HEK293T (cell line): ENCODE data around the gene AOPEP.

Source experiments
- CTCF ChIA-PET: fragments of 350-600 bp; formaldehyde crosslinking; extraction: SDS; loops from one replicate; lab custom pipeline; 2021; ENCODE audit warnings: antibody characterized with exemption, inconsistent platforms; lab: Yijun Ruan, JAX
- POLR2A ChIA-PET: fragments of 350-600 bp; formaldehyde crosslinking; extraction: SDS; loops from one replicate; lab custom pipeline; 2020; ENCODE audit warnings: antibody characterized with exemption, inconsistent platforms; lab: Yijun Ruan, JAX
- DNase-seq: peaks from one replicate; pipeline ENCODE4 v3.0.0; 2012; ENCODE audit warnings: mixed read lengths; ENCODE audit errors: extremely low spot score
- ARNT ChIP-seq: fragments of 450-650 bp; IDR thresholded peaks from 2 replicates; pipeline ENCODE4 v1.6.1; 2017; ENCODE audit warnings: mild to moderate bottlenecking
- BHLHE40 ChIP-seq: fragments of 450-650 bp; IDR thresholded peaks from 2 replicates; pipeline ENCODE4 v1.6.1; 2016; ENCODE audit warnings: mild to moderate bottlenecking, moderate library complexity, borderline replicate concordance
- CTBP1 ChIP-seq: fragments of 450-650 bp; IDR thresholded peaks from 2 replicates; pipeline ENCODE4 v1.6.1; 2016; ENCODE audit warnings: borderline replicate concordance
- ELF4 ChIP-seq: fragments of 450-650 bp; IDR thresholded peaks from 2 replicates; pipeline ENCODE4 v1.6.1; 2017; ENCODE audit warnings: antibody characterized with exemption
- FOXA1 ChIP-seq: fragments of 450-650 bp; IDR thresholded peaks from 2 replicates; pipeline ENCODE4 v1.6.1; 2016; ENCODE audit warnings: mild to moderate bottlenecking
- FOXK2 ChIP-seq: fragments of 450-650 bp; IDR thresholded peaks from 2 replicates; pipeline ENCODE4 v1.6.1; 2016; ENCODE audit warnings: mild to moderate bottlenecking
- FOXM1 ChIP-seq: fragments of 450-650 bp; IDR thresholded peaks from 2 replicates; pipeline ENCODE4 v1.6.1; 2017; ENCODE audit warnings: mild to moderate bottlenecking, borderline replicate concordance
- HDGF ChIP-seq: fragments of 450-650 bp; IDR thresholded peaks from 2 replicates; pipeline ENCODE4 v1.6.1; 2017; ENCODE audit warnings: antibody characterized with exemption, borderline replicate concordance
- L3MBTL2 ChIP-seq: fragments of 450-650 bp; conservative IDR thresholded peaks from 2 replicates; pipeline ENCODE4 v1.6.1; 2016; ENCODE audit warnings: mild to moderate bottlenecking
- LEF1 ChIP-seq: fragments of 450-650 bp; IDR thresholded peaks from 2 replicates; pipeline ENCODE4 v1.6.1; 2017; ENCODE audit warnings: mild to moderate bottlenecking, borderline replicate concordance
- NFRKB ChIP-seq: fragments of 450-650 bp; IDR thresholded peaks from 2 replicates; pipeline ENCODE4 v1.6.1; 2016; ENCODE audit warnings: mild to moderate bottlenecking, moderate library complexity
- SP1 ChIP-seq: fragments of 450-650 bp; IDR thresholded peaks from 2 replicates; pipeline ENCODE4 v1.6.1; 2017
- SUZ12 ChIP-seq: fragments of 450-650 bp; IDR thresholded peaks from 2 replicates; pipeline ENCODE4 v1.6.1; 2016; ENCODE audit warnings: mild to moderate bottlenecking
- TARDBP ChIP-seq: fragments of 450-650 bp; IDR thresholded peaks from 2 replicates; pipeline ENCODE4 v1.6.1; 2016
- ZNF384 ChIP-seq: fragments of 450-650 bp; IDR thresholded peaks from 2 replicates; pipeline ENCODE4 v1.6.1; 2016
- TF ChIP-seq, protein P1 (sequence below): fragments of 450-650 bp; IDR thresholded peaks from 2 replicates; pipeline ENCODE4 v1.6.1; 2016

The AOPEP gene

DNA sequence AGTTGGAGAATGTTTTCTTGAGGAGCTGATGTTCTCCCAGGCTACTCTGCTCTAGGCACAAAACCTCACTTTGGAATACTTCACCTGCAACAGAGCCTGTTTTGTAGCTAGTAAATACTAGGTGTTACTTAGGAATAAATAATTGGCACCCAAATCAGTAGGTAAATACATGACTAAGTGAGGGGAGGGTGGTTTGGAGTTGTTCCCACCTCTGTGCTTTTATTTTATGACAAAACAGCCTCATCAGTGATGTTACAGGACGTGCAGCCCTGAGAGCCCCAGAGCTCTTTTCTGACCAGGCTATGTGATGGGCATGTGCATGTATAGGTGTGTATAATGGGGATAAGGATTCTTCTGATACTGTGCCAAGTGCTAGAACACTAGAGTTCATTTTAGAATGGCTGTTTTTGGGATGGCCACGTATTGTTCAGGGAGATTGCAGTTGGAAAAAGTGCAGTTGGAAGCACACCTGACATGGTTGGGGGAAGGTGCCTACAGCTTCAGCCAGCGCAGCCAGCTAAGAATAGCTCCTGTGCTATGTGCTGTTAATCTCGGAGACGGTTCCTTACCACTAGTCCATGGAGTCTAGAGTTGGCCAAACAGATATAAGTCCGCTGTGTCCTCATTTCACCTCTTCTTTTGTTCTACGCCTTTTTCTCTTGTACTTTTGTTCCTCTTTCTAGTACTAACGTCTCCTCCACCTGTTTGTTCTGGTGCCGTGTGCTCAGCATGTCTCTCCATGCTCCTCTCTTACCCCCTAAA, 306.3 kb downstream of the AOPEP start:
- CTCF ChIA-PET, result interaction anchor here (1.7 kb wide), 1 partner anchor 96 kb away, joined by 4 read pairs; no protein-coding TSS in a partner anchor
- TF ChIP-seq BHLHE40 (no peak), TARDBP (no peak), L3MBTL2 (no peak), NFRKB (no peak), ELF4 (no peak), HDGF (no peak), FOXK2 (no peak), ARNT (no peak)
- DNase-seq, result no peak
- POLR2A ChIA-PET, result no interaction called here

DNA sequence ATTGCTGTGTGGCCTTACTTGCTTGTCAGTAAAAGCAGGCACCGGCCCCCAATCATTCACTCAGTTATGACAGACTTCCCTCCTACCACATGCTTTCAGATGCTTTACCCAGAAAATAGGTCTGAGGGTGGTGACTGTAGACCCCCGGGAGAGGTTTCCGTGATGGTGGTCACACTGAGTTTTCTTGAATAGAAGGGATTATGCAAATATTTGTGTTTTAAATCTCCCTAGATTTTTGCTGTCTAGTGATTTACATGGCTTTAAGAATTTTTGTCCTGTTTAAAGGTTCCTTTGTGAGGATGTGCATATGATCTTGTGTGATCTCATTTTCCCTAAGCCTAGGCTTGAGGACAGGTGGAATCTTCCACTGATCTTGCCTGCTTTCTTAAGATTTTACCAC, 309.3 kb downstream of the AOPEP start:
- ChIA-PET CTCF (no interaction called here), POLR2A (no interaction called here)
- no peak for TF ChIP-seq TARDBP
- TF ChIP-seq, protein P1, sequence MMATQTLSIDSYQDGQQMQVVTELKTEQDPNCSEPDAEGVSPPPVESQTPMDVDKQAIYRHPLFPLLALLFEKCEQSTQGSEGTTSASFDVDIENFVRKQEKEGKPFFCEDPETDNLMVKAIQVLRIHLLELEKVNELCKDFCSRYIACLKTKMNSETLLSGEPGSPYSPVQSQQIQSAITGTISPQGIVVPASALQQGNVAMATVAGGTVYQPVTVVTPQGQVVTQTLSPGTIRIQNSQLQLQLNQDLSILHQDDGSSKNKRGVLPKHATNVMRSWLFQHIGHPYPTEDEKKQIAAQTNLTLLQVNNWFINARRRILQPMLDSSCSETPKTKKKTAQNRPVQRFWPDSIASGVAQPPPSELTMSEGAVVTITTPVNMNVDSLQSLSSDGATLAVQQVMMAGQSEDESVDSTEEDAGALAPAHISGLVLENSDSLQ, result no peak
- no peak for TF ChIP-seq HDGF
- TF ChIP-seq ARNT, result no peak
- TF ChIP-seq FOXK2, result no peak
- no peak for TF ChIP-seq ZNF384
- TF ChIP-seq SUZ12, result no peak
- TF ChIP-seq FOXA1, result no peak
- no peak for TF ChIP-seq L3MBTL2
- DNase-seq, result no peak

DNA sequence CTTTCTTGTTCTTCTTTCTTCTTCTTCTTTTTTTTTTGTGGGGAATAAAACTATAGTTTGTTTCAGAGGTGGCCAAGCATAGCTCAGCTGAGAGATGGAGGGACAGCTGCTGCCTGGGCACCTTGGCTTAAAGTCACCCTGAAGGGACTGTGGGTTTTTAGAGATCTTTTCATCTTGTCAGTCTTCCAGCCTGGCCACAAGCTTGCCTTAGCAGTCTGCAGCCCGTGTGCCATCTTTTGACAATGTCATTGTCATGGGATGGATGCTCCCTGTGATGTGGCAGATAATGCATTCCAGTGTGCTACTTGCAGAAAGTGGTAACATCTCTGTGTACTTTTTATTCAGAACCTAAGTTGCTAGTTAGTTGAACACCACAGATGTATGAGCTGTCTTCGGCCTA, 310.2 kb downstream of the AOPEP start:
- CTCF ChIA-PET, result interaction anchor here (0.7 kb wide), 1 partner anchor 26 kb away, joined by 3 read pairs; no protein-coding TSS in a partner anchor
- no peak for DNase-seq
- POLR2A ChIA-PET, result no interaction called here
- TF ChIP-seq FOXK2, result no peak
- TF ChIP-seq FOXM1, result no peak
- no peak for TF ChIP-seq TARDBP
- no peak for TF ChIP-seq HDGF
- no peak for TF ChIP-seq ARNT
- TF ChIP-seq ELF4, result no peak
- TF ChIP-seq ZNF384, result no peak
- no peak for TF ChIP-seq NFRKB
- no peak for TF ChIP-seq LEF1
- TF ChIP-seq, protein P1, result no peak
- no peak for TF ChIP-seq SP1
- TF ChIP-seq FOXA1, result no peak
- TF ChIP-seq L3MBTL2, result no peak
- TF ChIP-seq CTBP1, result no peak
- no peak for TF ChIP-seq SUZ12
- no peak for TF ChIP-seq BHLHE40

DNA sequence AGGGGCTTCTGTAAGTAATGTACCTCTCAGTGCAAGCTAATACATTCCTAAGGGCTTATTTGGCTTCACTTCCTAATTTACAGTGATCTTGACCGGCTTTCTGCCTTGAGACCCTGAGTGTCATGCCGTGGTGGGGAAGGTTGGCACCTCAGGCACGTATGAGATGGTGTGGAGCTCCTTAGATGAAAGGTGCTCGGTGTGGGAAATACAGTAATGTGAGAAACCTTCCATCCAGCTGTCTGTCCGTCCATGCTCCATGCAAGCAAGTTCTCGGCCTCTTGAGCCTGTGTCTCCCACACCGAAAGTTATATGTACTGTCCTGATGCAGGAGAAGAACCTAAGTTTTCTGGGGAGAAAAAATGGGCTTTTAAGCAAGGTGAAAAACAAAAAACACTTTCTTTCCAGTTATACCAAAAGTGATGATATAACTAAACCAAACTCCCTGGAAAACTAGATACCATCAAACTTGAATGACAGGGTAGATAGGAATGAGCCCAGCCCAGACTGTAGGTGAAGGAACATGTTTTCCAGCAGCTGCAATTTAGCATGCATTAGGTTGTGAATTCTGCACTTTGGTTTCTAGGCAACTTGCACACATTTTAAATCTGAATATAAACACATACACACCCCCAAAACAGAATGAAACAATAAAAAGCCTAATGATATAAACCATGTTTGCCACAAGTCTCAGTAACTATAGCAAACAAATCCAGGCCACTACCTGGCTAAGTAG, 311.5 kb downstream of the AOPEP start:
- POLR2A ChIA-PET, result no interaction called here
- CTCF ChIA-PET, result interaction anchor here (0.6 kb wide), 1 partner anchor 236 kb away, joined by 3 read pairs; no protein-coding TSS in a partner anchor
- no peak for TF ChIP-seq NFRKB
- no peak for TF ChIP-seq HDGF
- no peak for TF ChIP-seq L3MBTL2
- no peak for TF ChIP-seq BHLHE40
- TF ChIP-seq ZNF384, result no peak
- no peak for TF ChIP-seq ELF4
- TF ChIP-seq FOXA1, result no peak
- no peak for TF ChIP-seq SP1
- TF ChIP-seq TARDBP, result no peak
- TF ChIP-seq FOXK2, result no peak
- TF ChIP-seq SUZ12, result no peak
- no peak for TF ChIP-seq FOXM1
- DNase-seq, result no peak

DNA sequence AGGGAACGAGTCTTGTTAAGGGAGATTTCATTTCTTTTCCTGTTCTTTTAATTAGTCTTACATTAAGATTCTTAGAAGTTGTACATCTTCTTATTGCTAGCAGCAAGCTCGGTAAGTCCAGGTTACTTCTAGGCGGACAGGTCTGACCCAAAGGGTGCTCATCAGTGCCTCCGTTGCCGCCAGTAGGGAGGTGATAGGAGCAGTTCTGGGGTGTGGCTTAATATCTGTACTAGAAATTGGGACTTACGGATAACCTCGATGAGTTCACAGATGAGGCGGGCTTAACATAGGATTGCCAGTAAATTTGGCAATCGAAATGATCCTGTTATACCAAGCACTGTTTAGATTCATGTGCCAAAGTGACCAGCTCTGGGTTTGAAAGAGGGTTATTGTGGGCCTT, 312.2 kb downstream of the AOPEP start:
- no peak for TF ChIP-seq FOXK2
- TF ChIP-seq BHLHE40, result no peak
- TF ChIP-seq HDGF, result no peak
- no peak for TF ChIP-seq LEF1
- DNase-seq, result no peak
- ChIA-PET POLR2A (no interaction called here), CTCF (no interaction called here)

DNA sequence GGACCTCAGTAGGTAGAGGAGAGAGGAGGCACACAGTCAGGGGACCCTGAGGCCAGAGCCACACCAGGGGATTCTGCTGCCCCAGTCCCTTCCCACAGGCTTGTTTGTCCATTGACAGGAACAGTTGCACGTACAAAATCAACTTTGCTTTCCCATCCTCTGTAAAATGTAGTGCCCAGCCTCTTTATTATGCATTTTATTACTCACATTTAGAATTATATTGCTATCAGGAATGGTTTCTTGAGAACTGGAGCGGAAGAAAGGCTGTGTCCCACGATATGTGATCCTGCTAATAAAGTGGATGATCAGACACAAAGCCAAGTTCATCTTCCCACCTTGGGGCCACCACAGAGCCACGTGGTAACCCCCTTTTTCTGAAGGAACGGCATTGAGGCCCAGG, 313.6 kb downstream of the AOPEP start:
- ChIA-PET CTCF (no interaction called here), POLR2A (no interaction called here)
- TF ChIP-seq ELF4 (no peak), NFRKB (no peak), SUZ12 (no peak), HDGF (no peak), TARDBP (no peak), FOXK2 (no peak), L3MBTL2 (no peak), ZNF384 (no peak), FOXM1 (no peak), FOXA1 (no peak), CTBP1 (no peak), SP1 (no peak), ARNT (no peak), LEF1 (no peak), BHLHE40 (no peak)
- DNase-seq, result no peak
